Spleen (tissue), 11 donors: ENCODE results near the gene CCDC122. TPM values are rescaled to one million over a fixed set of nuclear protein-coding genes. Genes with fewer than 3 reads are reported as not detected.

Source experiments
- DNase-seq: peaks from one replicate; pipeline ENCODE4 v3.0.0-alpha.2; 2020
- H3K27ac ChIP-seq, 8 donors: fragments of 200-600 bp; sonication (generic) in 7 of 8; 1 replicate in 4 of 8; 2 replicates in 4 of 8; pipeline versions ENCODE4 v1.5.0 to v1.8.0; 2016 to 2021; ENCODE audit warnings: inconsistent platforms in 4 of 8, mild to moderate bottlenecking in 4 of 8, moderate library complexity in 1 of 8
- H3K27me3 ChIP-seq, 7 donors: fragments of 200-600 bp; sonication (generic) in 6 of 7; replicated peaks in 1 of 7; 1 replicate in 4 of 7; 2 replicates in 3 of 7; pipeline versions ENCODE4 v1.5.0 to v1.8.0; 2016 to 2021; ENCODE audit warnings: inconsistent platforms in 3 of 7, mild to moderate bottlenecking in 1 of 7
- H3K36me3 ChIP-seq, 6 donors: fragments of 200-600 bp; sonication (generic) in 5 of 6; 1 replicate in 4 of 6; 2 replicates in 2 of 6; pipeline versions ENCODE4 v1.5.0 to v1.8.0; 2016 to 2021; ENCODE audit warnings: inconsistent platforms in 2 of 6
- H3K4me1 ChIP-seq, 6 donors: fragments of 200-600 bp; sonication (generic) in 5 of 6; 1 replicate in 3 of 6; 2 replicates in 3 of 6; pipeline versions ENCODE4 v1.5.0 to v1.8.0; 2016 to 2021; ENCODE audit warnings: inconsistent platforms in 3 of 6
- H3K4me3 ChIP-seq, 8 donors: fragments of 200-600 bp; sonication (generic) in 7 of 8; 1 replicate in 4 of 8; 2 replicates in 4 of 8; pipeline versions ENCODE4 v1.5.0 to v1.8.0; 2016 to 2021; ENCODE audit warnings: inconsistent platforms in 4 of 8, mild to moderate bottlenecking in 4 of 8, moderate library complexity in 2 of 8
- H3K9me3 ChIP-seq, 8 donors: fragments of 200-600 bp; sonication (generic) in 7 of 8; 1 replicate in 4 of 8; 2 replicates in 4 of 8; pipeline versions ENCODE4 v1.5.0 to v1.8.0; 2016 to 2021; ENCODE audit warnings: inconsistent platforms in 4 of 8
- POLR2A ChIP-seq, 3 donors: fragments of 450-650 bp; IDR thresholded peaks; one replicate each; pipeline ENCODE4 v1.5.1; 2017; ENCODE audit warnings: antibody characterized with exemption in 3 of 3, mild to moderate bottlenecking in 1 of 3
- POLR2AphosphoS5 ChIP-seq, 3 donors: sonication (generic); formaldehyde crosslinking; IDR thresholded peaks; one replicate each; pipeline ENCODE4 v1.5.1; 2017; ENCODE audit warnings: antibody characterized with exemption in 3 of 3
- WGBS, 5 donors: extraction: QIAGEN DNeasy Blood & Tissue Kit in 3 of 5; methylation state at CpG; one replicate each; pipeline versions ENCODE4 v1.1.5 to v1.1.7; 2013 to 2018; 5-methylcytosine and 5-hydroxymethylcytosine counted together
- intact Hi-C: fragments of 100-400 bp; cut with DNase I; formaldehyde crosslinking; loops from one replicate; pipeline ENCODE4 v1.15.0; 2023; ENCODE audit warnings: low total_unique reads
- polyA plus RNA-seq, 3 donors: library from polyadenylated mRNA; stranded (reverse); fragments of 200-250 nt; gene quantifications; one replicate each; pipeline ENCODE4 v1.2.1, GENCODE V29; 2013
- total RNA-seq, 7 donors: library from RNA; depleted of rRNA in 3 of 7; stranded (reverse); fragments of >200 nt in 3 of 7; fragmentation: NEBNext Ultra II Directional in 4 of 7; extraction: Animal tissue kit (Norgen Biotek cat#: 25700) in 4 of 7; gene quantifications; one replicate each; pipeline versions ENCODE4 v1.1.0 to v1.2.1, GENCODE V29; 2016 to 2021
- TF ChIP-seq, protein P1 (sequence below), 11 experiments: fragments of 200-600 bp in 7 of 11; fragments of 450-650 bp in 4 of 11; sonication (generic) in 4 of 11; IDR thresholded peaks in 8 of 11; conservative IDR thresholded peaks in 3 of 11; 1 replicate in 7 of 11; 2 replicates in 4 of 11; pipeline versions ENCODE4 v1.4.0 to v1.8.0; 2016 to 2021; ENCODE audit warnings: antibody characterized with exemption in 11 of 11, inconsistent platforms in 4 of 11, mild to moderate bottlenecking in 1 of 11
- donor health status: healthy with polysubstance abuse.
- donor health status: DM: no; HTN: no; CAD: no; lungs with moderate emphysema.
- donor health status: DM: no; HTN: no; CAD: no.
- donor health status: Bipolar disorder and iron deficiency.
- donor health status: healthy.
- donor health status: DM: no; HTN: no; CAD: no.
- donor health status: DM: yes; HTN: yes; CAD: no.

CCDC122 gene
- total and polyA plus RNA-seq, 10 donors, result 3.6 to 10.9 (median 6.4) TPM

DNA sequence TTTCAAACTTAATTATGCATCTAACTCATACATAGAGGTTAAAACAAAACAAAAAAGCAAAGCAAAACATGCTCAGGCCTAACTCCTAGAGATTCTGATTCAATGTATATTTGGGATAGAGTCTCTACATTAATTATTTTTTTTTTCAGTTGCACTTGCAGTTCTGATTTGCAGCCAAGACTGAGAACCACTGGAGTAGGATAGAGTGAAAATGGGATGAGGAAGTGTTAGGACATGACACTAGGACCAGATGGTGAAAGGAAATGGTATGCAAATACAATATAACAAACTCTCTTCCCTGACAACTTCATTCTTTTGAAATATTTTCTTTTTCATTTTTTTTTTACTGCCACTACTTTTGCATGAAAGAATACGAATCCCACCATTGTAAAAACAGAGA lies 1.8 kb downstream of the CCDC122 start:
- WGBS, 5 donors, result 42 to 80% (median 68%) methylated on average over 1 of the region's 1 CpG
- Histone ChIP-seq H3K4me1 (peaks cover 14 to 48% (median 31%) of the 10 kb centered on the region in 6 donors), H3K4me3 (no peak overlapping the region), H3K9me3 (peaks cover 0 to 7% (median 2%) of the 10 kb centered on the region in 8 donors), H3K27me3 (no peaks in the 10 kb centered on the region), H3K27ac (peak overlapping the region in 5 of 8 donors; percentile 97 to 98 (median 97)), H3K36me3 (no peaks in the 10 kb centered on the region)
- no peak for DNase-seq
- intact Hi-C loops, result loop anchor here (10.0 kb wide), 1 partner anchor 903 kb away; no protein-coding TSS in a partner anchor
- no peak for TF ChIP-seq POLR2AphosphoS5 (IDR thresholded peaks at IDR 0.05)
- TF ChIP-seq POLR2A (IDR thresholded peaks at IDR 0.05), result no peak
- TF ChIP-seq, protein P1, sequence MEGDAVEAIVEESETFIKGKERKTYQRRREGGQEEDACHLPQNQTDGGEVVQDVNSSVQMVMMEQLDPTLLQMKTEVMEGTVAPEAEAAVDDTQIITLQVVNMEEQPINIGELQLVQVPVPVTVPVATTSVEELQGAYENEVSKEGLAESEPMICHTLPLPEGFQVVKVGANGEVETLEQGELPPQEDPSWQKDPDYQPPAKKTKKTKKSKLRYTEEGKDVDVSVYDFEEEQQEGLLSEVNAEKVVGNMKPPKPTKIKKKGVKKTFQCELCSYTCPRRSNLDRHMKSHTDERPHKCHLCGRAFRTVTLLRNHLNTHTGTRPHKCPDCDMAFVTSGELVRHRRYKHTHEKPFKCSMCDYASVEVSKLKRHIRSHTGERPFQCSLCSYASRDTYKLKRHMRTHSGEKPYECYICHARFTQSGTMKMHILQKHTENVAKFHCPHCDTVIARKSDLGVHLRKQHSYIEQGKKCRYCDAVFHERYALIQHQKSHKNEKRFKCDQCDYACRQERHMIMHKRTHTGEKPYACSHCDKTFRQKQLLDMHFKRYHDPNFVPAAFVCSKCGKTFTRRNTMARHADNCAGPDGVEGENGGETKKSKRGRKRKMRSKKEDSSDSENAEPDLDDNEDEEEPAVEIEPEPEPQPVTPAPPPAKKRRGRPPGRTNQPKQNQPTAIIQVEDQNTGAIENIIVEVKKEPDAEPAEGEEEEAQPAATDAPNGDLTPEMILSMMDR (IDR thresholded peaks at IDR 0.05 in 8 of 11, conservative IDR thresholded peaks at IDR 0.05 in 3 of 11), result no peak

GRCh38 chr13:43877326-43877725 lies 2.2 kb downstream of the CCDC122 start:
- H3K4me3 ChIP-seq, result no peak overlapping the region
- DNase-seq, result no peak
- TF ChIP-seq, protein P1 (IDR thresholded peaks at IDR 0.05 in 8 of 11, conservative IDR thresholded peaks at IDR 0.05 in 3 of 11), result no peak
- no peak for TF ChIP-seq POLR2AphosphoS5 (IDR thresholded peaks at IDR 0.05)
- H3K9me3 ChIP-seq, result peaks cover 0 to 7% (median 2%) of the 10 kb centered on the region in 8 donors
- peaks cover 14 to 48% (median 31%) of the 10 kb centered on the region in 6 donors for H3K4me1 ChIP-seq
- H3K27me3 ChIP-seq, result no peaks in the 10 kb centered on the region
- H3K27ac ChIP-seq, result peak overlapping the region in 1 of 8 donors; percentile 98
- H3K36me3 ChIP-seq, result no peaks in the 10 kb centered on the region
- intact Hi-C loops, result loop anchor here (10.0 kb wide), 1 partner anchor 903 kb away; no protein-coding TSS in a partner anchor

- intact Hi-C loops, result loop anchor here (10.0 kb wide), 1 partner anchor 902 kb away; no protein-coding TSS in a partner anchor
- Histone ChIP-seq H3K4me3 (no peak overlapping the region), H3K36me3 (peaks cover 0 to 9% (median 0%) of the 10 kb centered on the region in 6 donors), H3K4me1 (peaks cover 14 to 48% (median 31%) of the 10 kb centered on the region in 6 donors), H3K27me3 (no peaks in the 10 kb centered on the region), H3K27ac (no peak overlapping the region), H3K9me3 (peaks cover 0 to 7% (median 2%) of the 10 kb centered on the region in 8 donors)
- TF ChIP-seq, protein P1 (IDR thresholded peaks at IDR 0.05 in 8 of 11, conservative IDR thresholded peaks at IDR 0.05 in 3 of 11), result no peak
- no peak for TF ChIP-seq POLR2AphosphoS5 (IDR thresholded peaks at IDR 0.05)
- no peak for TF ChIP-seq POLR2A (IDR thresholded peaks at IDR 0.05)
- WGBS, 5 donors, result 93 to 99% (median 98%) methylated on average over 2 of the region's 2 CpGs
- no peak for DNase-seq
Measured at GRCh38 chr13:43876366-43876765, 3.2 kb downstream of the CCDC122 start.

DNA sequence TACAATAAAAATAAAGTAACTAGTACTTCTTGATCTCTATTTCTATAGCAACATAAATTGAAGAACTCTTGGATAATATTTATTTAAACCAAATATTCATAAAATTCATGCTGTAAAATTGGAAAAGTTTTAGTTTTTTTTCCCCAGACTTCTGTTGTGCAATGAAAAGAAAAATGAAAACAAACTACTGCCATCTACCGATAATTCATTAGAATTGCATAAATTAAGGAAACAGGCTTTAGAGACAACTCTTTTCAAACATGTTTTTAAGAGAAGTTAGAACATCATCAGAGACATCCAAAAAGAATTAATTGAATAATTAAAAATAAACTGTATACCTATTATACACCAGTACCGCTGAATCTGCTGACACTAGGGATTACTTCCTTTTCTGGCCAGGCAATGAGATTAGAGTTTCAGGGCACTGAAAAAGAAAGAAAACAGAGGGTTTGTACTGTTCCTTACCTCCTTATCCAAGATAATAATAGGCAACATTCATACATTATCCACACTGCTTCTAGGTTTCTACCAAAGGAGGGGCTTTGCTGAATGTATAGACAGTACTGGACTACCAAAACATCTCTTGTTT lies 4.9 kb downstream of the CCDC122 start:
- Histone ChIP-seq H3K4me3 (no peak overlapping the region), H3K27ac (no peak overlapping the region), H3K9me3 (peaks cover 0 to 7% (median 2%) of the 10 kb centered on the region in 8 donors), H3K27me3 (no peaks in the 10 kb centered on the region), H3K36me3 (peaks cover 0 to 19% (median 0%) of the 10 kb centered on the region in 6 donors), H3K4me1 (peaks cover 14 to 33% (median 19%) of the 10 kb centered on the region in 6 donors)
- DNase-seq, result no peak
- intact Hi-C loops, result loop anchor here (10.0 kb wide), 1 partner anchor 900 kb away; no protein-coding TSS in a partner anchor
- WGBS, 5 donors, result 9 to 18% (median 15%) methylated on average over 2 of the region's 2 CpGs
- no peak for TF ChIP-seq POLR2A (IDR thresholded peaks at IDR 0.05)
- TF ChIP-seq, protein P1 (IDR thresholded peaks at IDR 0.05 in 8 of 11, conservative IDR thresholded peaks at IDR 0.05 in 3 of 11), result peak in 10 of 11 experiments; percentile 37 to 77 (median 65)
